Psoas muscle (tissue), 8 donors: ENCODE data around the gene CLEC2D. TPM values are rescaled to one million over a fixed set of nuclear protein-coding genes. Genes with fewer than 3 reads are reported as not detected.
A peak's percentile ranks its signal among the peaks of the same experiment; 100 is the strongest.
"Not testable (repeated sequence)": the region's sequence is repeated elsewhere in the genome, so short reads cannot be mapped to it uniquely, and the experiment has no call there.

Source experiments
- ATAC-seq, 4 donors: fragments of 200-7000 bp; cut with Tn5 transposase; one replicate each; pipeline ENCODE4 v1.9.1; 2020; ENCODE audit warnings: moderate library complexity in 3 of 4, mild to moderate bottlenecking in 2 of 4
- DNase-seq, 2 donors: peaks; one replicate each; pipeline ENCODE4 v3.0.0-alpha.2; 2020
- H3K27ac ChIP-seq: fragments of 200-600 bp; one replicate; pipeline ENCODE4 v1.8.0; 2022
- H3K27me3 ChIP-seq, 3 donors: fragments of 200-600 bp in 1 of 3; one replicate each; pipeline versions ENCODE4 v1.6.1 to v1.8.0; 2013 to 2022; ENCODE audit warnings: low read length in 2 of 3, mild to moderate bottlenecking in 2 of 3, moderate library complexity in 1 of 3; ENCODE audit not compliant: insufficient read depth in 3 of 3
- H3K36me3 ChIP-seq, 2 donors: fragments of 200-600 bp in 1 of 2; one replicate each; pipeline versions ENCODE4 v1.6.1 to v1.8.0; 2013 to 2022; ENCODE audit warnings: low read depth in 1 of 2, mild to moderate bottlenecking in 1 of 2, moderate library complexity in 1 of 2; ENCODE audit not compliant: insufficient read depth in 1 of 2
- H3K4me1 ChIP-seq: fragments of 200-600 bp; one replicate; pipeline ENCODE4 v1.8.0; 2022
- H3K4me3 ChIP-seq: fragments of 200-600 bp; one replicate; pipeline ENCODE4 v1.8.0; 2022; ENCODE audit warnings: mild to moderate bottlenecking
- H3K9me3 ChIP-seq: fragments of 200-600 bp; one replicate; pipeline ENCODE4 v1.8.0; 2022
- WGBS, 3 donors: extraction: QIAGEN DNeasy Blood & Tissue Kit; methylation state at CpG; one replicate each; pipeline versions ENCODE4 v1.1.6 to v1.1.7; 2013; 5-methylcytosine and 5-hydroxymethylcytosine counted together
- intact Hi-C, 2 donors: fragments of 100-400 bp; cut with DNase I; formaldehyde crosslinking; loops; one replicate each; pipeline versions ENCODE4 v1.11.0 to v1.14.2; 2022
- polyA plus RNA-seq, 3 donors: library from polyadenylated mRNA; stranded (reverse); fragments of 200-250 nt; gene quantifications; one replicate each; pipeline ENCODE4 v1.2.3, GENCODE V29; 2013
- total RNA-seq, 4 donors: library from RNA; stranded (reverse); fragmentation: NEBNext Ultra II Directional in 2 of 4; extraction: Animal tissue kit (Norgen Biotek cat#: 25700) in 2 of 4; gene quantifications; one replicate each; pipeline versions ENCODE4 v1.2.1 to v1.2.4, GENCODE V29; 2021 to 2023
- TF ChIP-seq, protein P1 (sequence below): fragments of 200-600 bp; IDR thresholded peaks from one replicate; pipeline ENCODE4 v1.8.0; 2022; ENCODE audit warnings: antibody characterized with exemption
- donor health status: healthy with polysubstance abuse.
- donor health status: DM: no; HTN: no; CAD: no; lungs with moderate emphysema.
- donor health status: Bipolar disorder and iron deficiency.
- donor health status: healthy.
- donor health status: DM: yes; HTN: yes; CAD: no.
- donor health status: DM: no; HTN: no; CAD: no.
- donor health status: DM: no; HTN: no; CAD: no.
- donor health status: DM: yes; HTN: yes; CAD: no.

Gene CLEC2D
- total and polyA plus RNA-seq, 7 donors, result 0.42 to 2.5 (median 0.97) TPM

DNA sequence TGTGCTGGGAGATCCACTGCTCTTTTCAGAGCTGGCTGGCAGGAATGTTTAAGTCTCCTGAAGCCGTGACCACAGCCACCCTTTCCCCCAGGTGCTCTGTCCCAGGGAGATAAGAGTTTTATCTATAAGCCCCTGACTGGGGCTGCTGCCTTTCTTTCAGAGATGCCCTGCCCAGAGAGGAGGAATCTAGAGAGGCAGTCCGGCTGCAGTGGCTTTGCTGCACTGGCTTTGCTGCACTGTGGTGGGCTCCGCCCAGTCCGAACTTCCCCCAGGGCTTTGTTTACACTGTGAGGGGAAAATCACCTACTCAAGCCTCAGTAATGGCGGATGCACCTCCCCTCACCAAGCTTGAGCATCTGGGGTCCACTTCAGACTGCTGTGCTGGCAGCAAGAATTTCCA is 15.9 kb downstream of the CLEC2D start:
- H3K4me1 ChIP-seq, H3K27ac ChIP-seq, intact Hi-C loops, ATAC-seq, H3K27me3 ChIP-seq, H3K4me3 ChIP-seq, H3K9me3 ChIP-seq: not testable (repeated sequence)
- WGBS, 3 donors, result 89 to 94% (median 89%) methylated on average over 5 of the region's 5 CpGs
- peaks cover 0 to 36% of the 10 kb centered on the region in 2 donors for H3K36me3 ChIP-seq
- peak in 1 of 2 donors; percentile 32 for DNase-seq

DNA sequence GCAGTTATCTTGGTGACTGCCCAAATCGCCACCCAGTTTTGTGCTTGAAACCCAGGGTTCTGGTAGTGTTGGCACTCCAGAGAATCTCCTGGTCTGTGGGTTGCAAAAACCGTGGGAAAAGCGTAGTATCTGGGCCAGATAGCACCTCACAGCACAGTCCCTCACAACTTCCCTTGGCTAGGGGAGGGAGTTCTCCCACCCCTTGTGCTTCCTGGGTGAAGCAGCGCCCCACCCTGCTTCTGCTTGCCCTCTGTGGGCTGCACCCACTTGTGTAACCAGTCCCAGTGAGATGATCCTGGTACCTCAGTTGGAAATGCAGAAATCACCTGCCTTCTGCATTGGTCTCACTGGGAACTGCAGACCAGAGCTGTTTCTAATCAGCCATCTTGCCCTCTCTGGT is 16.4 kb downstream of the CLEC2D start:
- Histone ChIP-seq H3K4me3 (no peak overlapping the region), H3K27me3 (no peaks in the 10 kb centered on the region), H3K4me1 (no peaks in the 10 kb centered on the region), H3K9me3 (peaks cover 3% of the 10 kb centered on the region), H3K36me3 (peaks cover 0 to 40% of the 10 kb centered on the region in 2 donors), H3K27ac (no peak overlapping the region)
- intact Hi-C loops, result no loop called here
- TF ChIP-seq, protein P1, sequence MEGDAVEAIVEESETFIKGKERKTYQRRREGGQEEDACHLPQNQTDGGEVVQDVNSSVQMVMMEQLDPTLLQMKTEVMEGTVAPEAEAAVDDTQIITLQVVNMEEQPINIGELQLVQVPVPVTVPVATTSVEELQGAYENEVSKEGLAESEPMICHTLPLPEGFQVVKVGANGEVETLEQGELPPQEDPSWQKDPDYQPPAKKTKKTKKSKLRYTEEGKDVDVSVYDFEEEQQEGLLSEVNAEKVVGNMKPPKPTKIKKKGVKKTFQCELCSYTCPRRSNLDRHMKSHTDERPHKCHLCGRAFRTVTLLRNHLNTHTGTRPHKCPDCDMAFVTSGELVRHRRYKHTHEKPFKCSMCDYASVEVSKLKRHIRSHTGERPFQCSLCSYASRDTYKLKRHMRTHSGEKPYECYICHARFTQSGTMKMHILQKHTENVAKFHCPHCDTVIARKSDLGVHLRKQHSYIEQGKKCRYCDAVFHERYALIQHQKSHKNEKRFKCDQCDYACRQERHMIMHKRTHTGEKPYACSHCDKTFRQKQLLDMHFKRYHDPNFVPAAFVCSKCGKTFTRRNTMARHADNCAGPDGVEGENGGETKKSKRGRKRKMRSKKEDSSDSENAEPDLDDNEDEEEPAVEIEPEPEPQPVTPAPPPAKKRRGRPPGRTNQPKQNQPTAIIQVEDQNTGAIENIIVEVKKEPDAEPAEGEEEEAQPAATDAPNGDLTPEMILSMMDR, result no peak
- ATAC-seq (no peak), DNase-seq (no peak)
- WGBS, 3 donors, result 90 to 98% (median 96%) methylated on average over 4 of the region's 4 CpGs

DNA sequence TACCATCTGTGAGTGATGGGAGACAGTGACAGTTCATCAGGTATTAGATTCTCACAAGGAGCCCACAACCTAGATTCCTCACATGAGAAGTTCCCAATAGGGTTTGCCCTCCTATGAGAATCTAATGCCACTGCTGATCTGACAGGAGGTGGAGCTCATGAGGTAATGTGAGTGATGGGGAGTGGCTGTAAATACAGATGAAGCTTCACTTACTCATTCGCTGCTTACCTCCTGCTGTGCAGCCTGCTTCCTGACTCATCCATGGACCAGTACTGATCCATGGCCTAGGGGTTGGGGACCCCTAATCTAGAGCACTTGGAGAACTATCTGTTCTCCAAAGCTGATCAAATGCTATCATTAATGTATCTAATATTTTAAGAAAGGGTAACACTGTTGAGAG is 17.7 kb downstream of the CLEC2D start:
- WGBS, 3 donors, result 72 to 91% (median 75%) methylated on average over 1 of the region's 1 CpG
- peaks cover 3% of the 10 kb centered on the region for H3K9me3 ChIP-seq
- no peak overlapping the region for H3K4me3 ChIP-seq
- no peak overlapping the region for H3K27ac ChIP-seq
- ATAC-seq (no peak), DNase-seq (no peak)
- no peaks in the 10 kb centered on the region for H3K4me1 ChIP-seq
- H3K27me3 ChIP-seq, result no peaks in the 10 kb centered on the region
- TF ChIP-seq, protein P1, result no peak
- peaks cover 0 to 34% of the 10 kb centered on the region in 2 donors for H3K36me3 ChIP-seq
- intact Hi-C loops, result no loop called here

DNA sequence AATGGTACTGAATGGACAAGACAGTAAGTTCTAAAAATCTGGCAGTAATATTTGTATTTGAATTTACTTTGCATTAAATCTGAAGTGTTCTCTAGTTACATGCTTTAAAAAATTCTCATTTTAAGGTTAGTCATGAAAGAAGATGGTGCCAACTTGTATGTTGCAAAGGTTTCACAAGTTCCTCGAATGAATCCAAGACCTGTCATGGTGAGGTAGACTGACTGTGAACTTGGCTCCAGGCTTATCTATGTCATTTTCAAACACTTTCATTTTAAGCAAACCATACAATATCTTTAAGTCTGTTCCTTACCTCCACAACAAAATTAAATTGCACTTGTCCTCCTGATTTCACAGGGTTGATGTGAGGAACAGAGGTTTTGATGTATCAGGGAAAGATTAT is 23.4 kb downstream of the CLEC2D start:
- TF ChIP-seq, protein P1, result no peak
- DNase-seq (no peak), ATAC-seq (no peak)
- H3K4me3 ChIP-seq, result no peak overlapping the region
- H3K9me3 ChIP-seq, result peaks cover 6% of the 10 kb centered on the region
- H3K36me3 ChIP-seq, result peaks cover 0 to 43% of the 10 kb centered on the region in 2 donors
- no peaks in the 10 kb centered on the region for H3K27me3 ChIP-seq
- intact Hi-C loops, result no loop called here
- H3K27ac ChIP-seq, result no peak overlapping the region
- H3K4me1 ChIP-seq, result no peaks in the 10 kb centered on the region
- 95 to 100% (median 100%) methylated on average over 1 of the region's 1 CpG for WGBS, 3 donors

DNA sequence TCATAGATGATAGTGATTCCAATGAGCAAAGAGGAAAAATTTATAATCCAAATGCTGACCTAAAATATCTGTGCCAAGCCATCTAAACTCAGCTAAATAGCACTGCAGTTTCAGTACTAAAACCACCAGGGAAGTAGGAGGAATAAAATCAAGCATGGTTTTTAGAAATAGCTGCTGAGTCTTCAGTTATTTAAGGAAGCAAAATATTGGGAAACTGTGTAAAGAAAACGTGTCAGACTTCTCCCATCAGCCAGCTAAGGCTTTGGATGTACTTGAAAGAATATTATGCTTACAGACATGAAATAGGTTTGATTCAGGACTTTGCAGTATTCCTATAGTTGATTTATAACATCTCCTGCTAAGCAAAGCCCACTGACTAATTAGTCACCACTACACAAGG is 24.7 kb downstream of the CLEC2D start:
- H3K4me3 ChIP-seq, result no peak overlapping the region
- intact Hi-C loops, result no loop called here
- no peaks in the 10 kb centered on the region for H3K27me3 ChIP-seq
- TF ChIP-seq, protein P1, result no peak
- peaks cover 6% of the 10 kb centered on the region for H3K9me3 ChIP-seq
- H3K27ac ChIP-seq, result no peak overlapping the region
- WGBS, 3 donors, result 70 to 85% (median 84%) methylated on average over 1 of the region's 1 CpG
- no peaks in the 10 kb centered on the region for H3K4me1 ChIP-seq
- DNase-seq (no peak), ATAC-seq (no peak)
- H3K36me3 ChIP-seq, result peaks cover 0 to 33% of the 10 kb centered on the region in 2 donors

DNA sequence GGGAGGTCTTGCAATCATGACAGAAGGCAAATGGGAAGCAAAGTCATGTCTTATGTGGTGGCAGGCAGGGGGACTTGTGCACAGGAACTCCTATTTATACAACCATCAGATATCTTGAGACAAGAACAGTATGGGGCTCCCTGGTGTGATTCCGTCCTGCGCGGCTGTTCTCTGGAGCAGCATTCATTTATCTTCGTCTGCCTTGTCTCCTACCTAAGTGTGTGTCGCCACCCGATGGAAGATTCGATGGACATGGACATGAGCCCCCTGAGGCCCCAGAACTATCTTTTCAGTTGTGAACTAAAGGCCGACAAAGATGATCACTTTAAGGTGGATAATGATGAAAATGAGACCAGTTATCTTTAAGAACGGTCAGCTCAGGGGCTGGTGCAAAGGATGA is 25.6 kb downstream of the CLEC2D start:
- H3K27ac ChIP-seq, DNase-seq, H3K9me3 ChIP-seq, ATAC-seq, H3K4me1 ChIP-seq, H3K27me3 ChIP-seq, H3K4me3 ChIP-seq, intact Hi-C loops: not testable (repeated sequence)
- H3K36me3 ChIP-seq, result peaks cover 0 to 25% of the 10 kb centered on the region in 2 donors
- 90 to 95% (median 94%) methylated on average over 9 of the region's 9 CpGs for WGBS, 3 donors

DNA sequence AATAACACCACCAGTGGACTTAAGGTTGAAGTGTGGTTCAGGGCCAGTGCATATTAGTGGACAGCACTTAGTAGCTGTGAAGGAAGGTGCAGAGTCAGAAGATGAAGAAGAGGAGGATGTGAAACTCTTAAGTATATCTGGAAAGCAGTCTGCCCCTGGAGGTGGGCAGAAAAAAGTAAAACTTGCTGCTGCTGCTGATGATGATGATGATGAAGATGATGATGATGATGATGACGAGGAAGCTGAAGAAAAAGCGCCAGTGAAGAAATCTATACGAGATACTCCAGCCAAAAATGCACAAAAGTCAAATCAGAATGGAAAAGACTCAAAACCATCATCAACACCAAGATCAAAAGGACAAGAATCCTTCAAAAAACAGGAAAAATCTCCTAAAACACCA is 26.1 kb downstream of the CLEC2D start:
- H3K36me3 ChIP-seq, result peaks cover 0 to 21% of the 10 kb centered on the region in 2 donors
- WGBS, 3 donors, result 97 to 100% (median 98%) methylated on average over 3 of the region's 3 CpGs
- H3K27ac ChIP-seq, DNase-seq, H3K9me3 ChIP-seq, intact Hi-C loops, H3K27me3 ChIP-seq, ATAC-seq, H3K4me1 ChIP-seq, H3K4me3 ChIP-seq: not testable (repeated sequence)
